Caco-2 (cell line): ENCODE measurements around the gene HLA-DQB1. TPM values are rescaled to one million over a fixed set of nuclear protein-coding genes. Genes with fewer than 3 reads are reported as not detected.

Experiments
- BruUV-seq: library from RNA; stranded (reverse); fragments of 400-500 nt; replicated peaks from 2 replicates; lab custom pipeline; 2021; lab: Mats Ljungman, UMichigan
- CTCF ChIA-PET: fragments of 300-600 bp; sonication (Branson Sonifier 250); formaldehyde crosslinking; loops from one replicate; lab custom pipeline; 2022; ENCODE audit warnings: antibody characterized with exemption; lab: Charles Lee
- POLR2A ChIA-PET: fragments of 300-600 bp; sonication (Branson Sonifier 250); formaldehyde crosslinking; loops from one replicate; lab custom pipeline; 2022; ENCODE audit warnings: antibody characterized with exemption; lab: Charles Lee
- DNase-seq, 2 experiments: peaks; one replicate each; pipeline versions ENCODE4 v3.0.0 to v3.0.0-alpha.2; 2020 to 2022
- H3K27me3 ChIP-seq: replicated peaks from 2 replicates; pipeline ENCODE4 v1.6.0; 2011; ENCODE audit warnings: low read length; ENCODE audit not compliant: control insufficient read depth, insufficient read depth
- H3K36me3 ChIP-seq: 2 replicates; pipeline ENCODE4 v1.5.1; 2011; ENCODE audit warnings: low read length; ENCODE audit not compliant: control insufficient read depth, insufficient read depth
- H3K4me1 ChIP-seq: fragments of 250-450 bp; sonication (Bioruptor Pico); 2 replicates; pipeline ENCODE4 v1.5.1; 2020; ENCODE audit warnings: mild to moderate bottlenecking
- H3K4me3 ChIP-seq: 2 replicates; pipeline ENCODE4 v1.5.1; 2011; ENCODE audit warnings: low read depth, mild to moderate bottlenecking, control low read depth, low read length
- H3K9me3 ChIP-seq: fragments of 250-450 bp; sonication (Bioruptor Pico); 2 replicates; pipeline ENCODE4 v1.5.1; 2020; ENCODE audit warnings: mild to moderate bottlenecking, moderate library complexity
- H3K27ac Mint-ChIP-seq: one replicate; pipeline ENCODE4 v1.8.0; 2022; ENCODE audit warnings: mixed read lengths; ENCODE audit not compliant: unreplicated experiment
- H3K27me3 Mint-ChIP-seq: one replicate; pipeline ENCODE4 v1.8.0; 2022; ENCODE audit warnings: mixed read lengths; ENCODE audit not compliant: insufficient read depth, unreplicated experiment
- H3K36me3 Mint-ChIP-seq: one replicate; pipeline ENCODE4 v1.8.0; 2022; ENCODE audit warnings: mild to moderate bottlenecking, mixed read lengths; ENCODE audit not compliant: insufficient read depth, unreplicated experiment
- H3K4me1 Mint-ChIP-seq: one replicate; pipeline ENCODE4 v1.8.0; 2022; ENCODE audit warnings: low read depth, mixed read lengths; ENCODE audit not compliant: unreplicated experiment
- H3K4me3 Mint-ChIP-seq: one replicate; pipeline ENCODE4 v1.8.0; 2022; ENCODE audit warnings: mild to moderate bottlenecking, moderate library complexity, mixed read lengths; ENCODE audit not compliant: unreplicated experiment
- H3K9me3 Mint-ChIP-seq: one replicate; pipeline ENCODE4 v1.8.0; 2022; ENCODE audit warnings: mixed read lengths; ENCODE audit not compliant: unreplicated experiment
- intact Hi-C: fragments of 100-400 bp; cut with micrococcal nuclease; formaldehyde crosslinking; loops from one replicate; pipeline ENCODE4 v1.10.0; 2022; ENCODE audit not compliant: unreplicated experiment
- total RNA-seq: library from RNA; stranded (reverse); gene quantifications from 2 replicates; pipeline ENCODE4 v1.2.3, GENCODE V29; 2022
- TF ChIP-seq, protein P1 (sequence below), 2 experiments: fragments of 200-600 bp in 1 of 2; IDR thresholded peaks; 1 replicate in 1 of 2; 2 replicates in 1 of 2; pipeline versions ENCODE4 v1.5.1 to v1.8.0; 2011 to 2022; ENCODE audit warnings: antibody characterized with exemption in 1 of 2, control low read depth in 1 of 2, inconsistent platforms in 1 of 2, low read depth in 1 of 2, low read length in 1 of 2, mild to moderate bottlenecking in 1 of 2, moderate library complexity in 1 of 2; ENCODE audit not compliant: insufficient read depth in 1 of 2, severe bottlenecking in 1 of 2, unreplicated experiment in 1 of 2

The HLA-DQB1 gene
- total RNA-seq, 1 experiment from 2014 or later = not detected

DNA sequence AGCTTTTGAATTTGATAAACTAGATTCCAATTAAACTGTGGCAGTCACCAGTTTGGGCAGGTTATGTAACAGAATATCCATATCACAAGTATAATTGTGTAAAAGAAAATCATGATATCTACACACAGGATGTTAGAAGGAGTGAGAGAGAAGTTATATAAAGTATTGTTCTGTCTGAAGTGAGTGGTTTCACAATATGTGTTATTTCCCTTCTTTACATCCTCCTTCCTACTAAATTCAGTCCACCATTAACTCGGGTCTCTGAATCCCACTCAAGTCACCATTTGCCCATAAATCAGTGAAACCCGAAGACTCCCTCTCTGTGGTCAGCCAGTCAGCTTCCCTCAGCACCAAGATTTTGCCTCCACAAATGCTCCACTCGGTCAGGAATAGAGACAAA lies 796 bp downstream of the HLA-DQB1 start:
- intact Hi-C loops = loop anchor here (5.0 kb wide), 1 partner anchor 37 kb away; no protein-coding TSS in a partner anchor
- DNase-seq = no peak
- H3K4me3 Mint-ChIP-seq = no peak overlapping the region
- H3K4me1 Mint-ChIP-seq = no peaks in the 10 kb centered on the region
- TF ChIP-seq, protein P1, sequence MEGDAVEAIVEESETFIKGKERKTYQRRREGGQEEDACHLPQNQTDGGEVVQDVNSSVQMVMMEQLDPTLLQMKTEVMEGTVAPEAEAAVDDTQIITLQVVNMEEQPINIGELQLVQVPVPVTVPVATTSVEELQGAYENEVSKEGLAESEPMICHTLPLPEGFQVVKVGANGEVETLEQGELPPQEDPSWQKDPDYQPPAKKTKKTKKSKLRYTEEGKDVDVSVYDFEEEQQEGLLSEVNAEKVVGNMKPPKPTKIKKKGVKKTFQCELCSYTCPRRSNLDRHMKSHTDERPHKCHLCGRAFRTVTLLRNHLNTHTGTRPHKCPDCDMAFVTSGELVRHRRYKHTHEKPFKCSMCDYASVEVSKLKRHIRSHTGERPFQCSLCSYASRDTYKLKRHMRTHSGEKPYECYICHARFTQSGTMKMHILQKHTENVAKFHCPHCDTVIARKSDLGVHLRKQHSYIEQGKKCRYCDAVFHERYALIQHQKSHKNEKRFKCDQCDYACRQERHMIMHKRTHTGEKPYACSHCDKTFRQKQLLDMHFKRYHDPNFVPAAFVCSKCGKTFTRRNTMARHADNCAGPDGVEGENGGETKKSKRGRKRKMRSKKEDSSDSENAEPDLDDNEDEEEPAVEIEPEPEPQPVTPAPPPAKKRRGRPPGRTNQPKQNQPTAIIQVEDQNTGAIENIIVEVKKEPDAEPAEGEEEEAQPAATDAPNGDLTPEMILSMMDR (IDR thresholded peaks at IDR 0.05; ENCODE audit: insufficient read depth in 1 of 2, low read depth in 1 of 2, low read length in 1 of 2, severe bottlenecking in 1 of 2, unreplicated experiment in 1 of 2) = no peak
- H3K27me3 Mint-ChIP-seq = peaks cover 11% of the 10 kb centered on the region
- H3K36me3 ChIP-seq = no peaks in the 10 kb centered on the region
- no TSS peak for BruUV-seq
- CTCF ChIA-PET = no interaction called here
- POLR2A ChIA-PET = no interaction called here
- no peaks in the 10 kb centered on the region for H3K4me1 ChIP-seq
- H3K27ac Mint-ChIP-seq = no peak overlapping the region
- H3K9me3 Mint-ChIP-seq = no peaks in the 10 kb centered on the region
- H3K27me3 ChIP-seq = no peaks in the 10 kb centered on the region
- no peak overlapping the region for H3K4me3 ChIP-seq
- no peaks in the 10 kb centered on the region for H3K9me3 ChIP-seq
- H3K36me3 Mint-ChIP-seq = no peaks in the 10 kb centered on the region

DNA sequence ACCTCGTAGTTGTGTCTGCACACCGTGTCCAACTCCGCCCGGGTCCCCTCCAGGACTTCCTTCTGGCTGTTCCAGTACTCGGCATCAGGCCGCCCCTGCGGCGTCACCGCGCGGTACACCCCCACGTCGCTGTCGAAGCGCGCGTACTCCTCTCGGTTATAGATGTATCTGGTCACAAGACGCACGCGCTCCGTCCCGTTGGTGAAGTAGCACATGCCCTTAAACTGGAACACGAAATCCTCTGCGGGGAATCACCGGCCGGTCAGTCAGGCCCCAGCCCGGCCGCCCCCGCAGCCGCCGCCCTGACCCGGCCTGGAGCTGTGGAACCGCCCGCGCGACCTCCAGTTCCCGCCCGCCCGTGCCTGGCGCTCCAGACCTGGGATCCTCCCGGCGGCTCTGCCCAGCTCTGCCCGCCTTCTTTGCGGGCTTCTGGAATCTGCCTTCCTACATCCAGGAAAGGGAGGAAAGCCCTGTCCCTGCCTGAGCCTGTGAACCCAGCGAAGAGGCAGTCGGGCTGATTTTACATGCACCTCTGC lies 1.6 kb downstream of the HLA-DQB1 start:
- Histone ChIP-seq H3K36me3 (no peaks in the 10 kb centered on the region), H3K4me1 (no peaks in the 10 kb centered on the region), H3K9me3 (no peaks in the 10 kb centered on the region), H3K4me3 (no peak overlapping the region), H3K27me3 (no peaks in the 10 kb centered on the region)
- H3K4me1 Mint-ChIP-seq = no peaks in the 10 kb centered on the region
- no peak overlapping the region for H3K4me3 Mint-ChIP-seq
- ChIA-PET CTCF (no interaction called here), POLR2A (no interaction called here)
- no TSS peak for BruUV-seq
- H3K9me3 Mint-ChIP-seq = no peaks in the 10 kb centered on the region
- no peak overlapping the region for H3K27ac Mint-ChIP-seq
- H3K36me3 Mint-ChIP-seq = no peaks in the 10 kb centered on the region
- H3K27me3 Mint-ChIP-seq = peaks cover 6% of the 10 kb centered on the region
- TF ChIP-seq, protein P1 (IDR thresholded peaks at IDR 0.05; ENCODE audit: insufficient read depth in 1 of 2, low read depth in 1 of 2, low read length in 1 of 2, severe bottlenecking in 1 of 2, unreplicated experiment in 1 of 2) = no peak
- intact Hi-C loops = loop anchor here (5.0 kb wide), 1 partner anchor 37 kb away; no protein-coding TSS in a partner anchor
- DNase-seq = no peak

DNA sequence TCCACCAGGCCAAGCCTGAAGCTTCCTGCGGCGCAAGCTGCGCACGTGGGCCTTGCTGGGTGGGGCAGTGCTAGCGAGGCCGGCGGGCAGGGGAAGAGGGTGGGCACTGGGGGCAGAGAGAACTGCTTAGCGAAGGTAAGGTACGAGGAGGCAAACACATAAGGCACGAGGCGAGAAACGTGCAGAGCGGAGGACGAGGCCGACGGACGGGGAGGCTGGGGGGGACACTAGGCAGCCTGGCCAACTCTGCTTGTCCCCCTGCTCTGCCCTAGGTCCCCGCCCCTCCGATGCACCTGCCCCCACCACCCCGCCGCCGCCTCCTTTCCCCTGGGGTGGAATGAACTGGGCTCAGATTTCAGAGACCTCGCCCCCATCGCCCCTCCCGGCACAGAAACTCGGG lies 2.1 kb downstream of the HLA-DQB1 start:
- TF ChIP-seq, protein P1 (IDR thresholded peaks at IDR 0.05; ENCODE audit: insufficient read depth in 1 of 2, low read depth in 1 of 2, low read length in 1 of 2, severe bottlenecking in 1 of 2, unreplicated experiment in 1 of 2) = no peak
- Histone ChIP-seq H3K36me3 (no peaks in the 10 kb centered on the region), H3K4me3 (no peak overlapping the region), H3K27me3 (no peaks in the 10 kb centered on the region), H3K4me1 (no peaks in the 10 kb centered on the region), H3K9me3 (no peaks in the 10 kb centered on the region)
- Mint-ChIP-seq H3K4me3 (no peak overlapping the region), H3K4me1 (no peaks in the 10 kb centered on the region), H3K27ac (no peak overlapping the region), H3K9me3 (no peaks in the 10 kb centered on the region), H3K27me3 (peaks cover 6% of the 10 kb centered on the region), H3K36me3 (no peaks in the 10 kb centered on the region)
- no peak for DNase-seq
- POLR2A ChIA-PET = no interaction called here
- CTCF ChIA-PET = no interaction called here
- intact Hi-C loops = no loop called here
- no TSS peak for BruUV-seq
